HFFc6 (cell line): ENCODE measurements around the gene IQSEC3. TPM values are rescaled to one million over a fixed set of nuclear protein-coding genes. Genes with fewer than 3 reads are reported as not detected.

Experiments
- DNase-seq: peaks from one replicate; pipeline ENCODE4 v3.0.0-alpha.2; 2018
- H3K27ac Mint-ChIP-seq: 2 replicates; pipeline ENCODE4 v1.8.0; 2020; ENCODE audit warnings: mild to moderate bottlenecking, mixed read lengths
- H3K27me3 Mint-ChIP-seq: 2 replicates; pipeline ENCODE4 v1.8.0; 2021; ENCODE audit warnings: mild to moderate bottlenecking, moderate library complexity, mixed read lengths; ENCODE audit not compliant: insufficient read depth
- H3K36me3 Mint-ChIP-seq: 2 replicates; pipeline ENCODE4 v1.8.0; 2021; ENCODE audit warnings: low read depth, mixed read lengths
- H3K4me1 Mint-ChIP-seq: 2 replicates; pipeline ENCODE4 v1.8.0; 2020; ENCODE audit warnings: low read depth, mixed read lengths
- H3K4me3 Mint-ChIP-seq: 2 replicates; pipeline ENCODE4 v1.8.0; 2020; ENCODE audit warnings: mild to moderate bottlenecking, moderate library complexity, mixed read lengths
- H3K9me3 Mint-ChIP-seq: 2 replicates; pipeline ENCODE4 v1.8.0; 2020; ENCODE audit warnings: mild to moderate bottlenecking, mixed read lengths
- CTCF ChIP-seq: fragments of 200-600 bp; sonication (generic); IDR thresholded peaks from 2 replicates; pipeline ENCODE4 v1.5.0; 2021; ENCODE audit warnings: antibody characterized with exemption, mild to moderate bottlenecking
- total RNA-seq, 6 experiments: library from RNA; stranded (reverse); fragmentation: NEBNext Ultra II Directional; extraction: Animal tissue kit (Norgen Biotek cat#: 25700); gene quantifications; 2 replicates in 1 of 6; 3 replicates in 5 of 6; pipeline ENCODE4 v1.2.3, GENCODE V29; 2021

Gene IQSEC3
- total RNA-seq, 6 experiments from 2014 or later = not detected

- no peak for DNase-seq
- H3K27me3 Mint-ChIP-seq = peaks cover 48% of the 10 kb centered on the region
- TF ChIP-seq CTCF = no peak
- H3K36me3 Mint-ChIP-seq = no peaks in the 10 kb centered on the region
- H3K27ac Mint-ChIP-seq = no peak overlapping the region
- no peaks in the 10 kb centered on the region for H3K9me3 Mint-ChIP-seq
- H3K4me1 Mint-ChIP-seq = peaks cover 2% of the 10 kb centered on the region
- H3K4me3 Mint-ChIP-seq = no peak overlapping the region
These were observed 152.4 kb downstream of the IQSEC3 start for GRCh38 chr12:218728-219590.

GRCh38 chr12:219891-220352 is 153.4 kb downstream of the IQSEC3 start:
- peak; percentile 92 for TF ChIP-seq CTCF
- Mint-ChIP-seq H3K9me3 (no peaks in the 10 kb centered on the region), H3K36me3 (no peaks in the 10 kb centered on the region), H3K27ac (no peak overlapping the region), H3K27me3 (peaks cover 53% of the 10 kb centered on the region), H3K4me3 (no peak overlapping the region), H3K4me1 (no peaks in the 10 kb centered on the region)
- peak; percentile 64 for DNase-seq

- Mint-ChIP-seq H3K27me3 (peaks cover 51% of the 10 kb centered on the region), H3K27ac (no peak overlapping the region), H3K4me1 (no peaks in the 10 kb centered on the region), H3K36me3 (no peaks in the 10 kb centered on the region), H3K9me3 (no peaks in the 10 kb centered on the region), H3K4me3 (no peak overlapping the region)
- TF ChIP-seq CTCF = no peak
- DNase-seq = no peak
These were observed 153.9 kb downstream of the IQSEC3 start for GRCh38 chr12:220491-220890.

GRCh38 chr12:220946-221550 is 154.5 kb downstream of the IQSEC3 start:
- H3K4me3 Mint-ChIP-seq = no peak overlapping the region

GRCh38 chr12:221736-222135 is 155.2 kb downstream of the IQSEC3 start:
- no peaks in the 10 kb centered on the region for H3K9me3 Mint-ChIP-seq
- no peak overlapping the region for H3K27ac Mint-ChIP-seq
- no peak for TF ChIP-seq CTCF
- peaks cover 58% of the 10 kb centered on the region for H3K27me3 Mint-ChIP-seq
- no peak for DNase-seq
- H3K4me1 Mint-ChIP-seq = no peaks in the 10 kb centered on the region
- no peaks in the 10 kb centered on the region for H3K36me3 Mint-ChIP-seq
- H3K4me3 Mint-ChIP-seq = no peak overlapping the region

More at GRCh38 chr12:220946-221550, 154.5 kb downstream of the IQSEC3 start:
- Mint-ChIP-seq H3K36me3 (no peaks in the 10 kb centered on the region), H3K27ac (no peak overlapping the region), H3K27me3 (peaks cover 51% of the 10 kb centered on the region), H3K4me1 (no peaks in the 10 kb centered on the region), H3K9me3 (no peaks in the 10 kb centered on the region)
- no peak for TF ChIP-seq CTCF
- DNase-seq = no peak
